Measurements from ENCODE around the gene NMT1. TPM values are rescaled to one million over a fixed set of nuclear protein-coding genes. Genes with fewer than 3 reads are reported as not detected.
A peak's percentile ranks its signal among the peaks of the same experiment; 100 is the strongest.

NMT1 gene
- total RNA-seq, 1 donor from 2014 or later = 101 TPM

DNA sequence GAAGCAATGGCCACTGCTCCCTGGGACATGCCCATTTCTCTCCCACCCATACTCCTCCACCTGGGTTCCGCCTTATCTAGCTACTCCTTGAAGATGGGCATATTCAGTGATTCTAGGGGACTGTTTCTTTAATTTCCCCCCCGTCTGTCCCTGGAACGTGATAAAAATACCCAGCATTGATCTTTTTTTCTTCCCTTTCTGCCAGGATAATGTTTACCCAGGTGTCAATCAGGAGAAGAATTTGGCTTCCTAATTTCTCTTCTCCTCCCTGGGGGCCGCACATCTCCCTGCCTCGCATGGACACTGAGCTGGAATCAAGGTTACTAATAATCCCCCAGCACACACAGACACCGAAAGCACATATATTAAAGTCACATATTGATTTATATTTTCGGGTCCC, 44.9 kb upstream of the NMT1 start:
- Histone ChIP-seq H3K9ac (no peak overlapping the region), H3K4me1 (peaks cover 21% of the 10 kb centered on the region), H2AFZ (replicated peaks) (no peak overlapping the region), H4K20me1 (ENCODE audit: low read depth) (peaks cover 18% of the 10 kb centered on the region), H3F3A (ENCODE audit: low read depth) (peaks cover 33% of the 10 kb centered on the region), H3K27ac (no peak overlapping the region), H3K36me3 (no peaks in the 10 kb centered on the region), H3K4me2 (no peak overlapping the region), H3K79me2 (ENCODE audit: low read depth) (no peaks in the 10 kb centered on the region), H3K4me3 (no peak overlapping the region), H3K27me3 (peaks cover 42% of the 10 kb centered on the region), H3K9me3 (ENCODE audit: low read depth) (no peaks in the 10 kb centered on the region)
- H3K36me3 Mint-ChIP-seq = peaks cover 2% of the 10 kb centered on the region
- no peak overlapping the region for H3K4me3 Mint-ChIP-seq
- no peak for DNase-seq (ENCODE audit: low spot score)
- peaks cover 22% of the 10 kb centered on the region for H3K27me3 Mint-ChIP-seq (ENCODE audit: insufficient read depth, low read depth)
- TF ChIP-seq EZH2phosphoT487 (IDR thresholded peaks at IDR 0.05) (no peak), EZH2 (IDR thresholded peaks at IDR 0.05) (no peak)
- TF ChIP-seq, protein P1, sequence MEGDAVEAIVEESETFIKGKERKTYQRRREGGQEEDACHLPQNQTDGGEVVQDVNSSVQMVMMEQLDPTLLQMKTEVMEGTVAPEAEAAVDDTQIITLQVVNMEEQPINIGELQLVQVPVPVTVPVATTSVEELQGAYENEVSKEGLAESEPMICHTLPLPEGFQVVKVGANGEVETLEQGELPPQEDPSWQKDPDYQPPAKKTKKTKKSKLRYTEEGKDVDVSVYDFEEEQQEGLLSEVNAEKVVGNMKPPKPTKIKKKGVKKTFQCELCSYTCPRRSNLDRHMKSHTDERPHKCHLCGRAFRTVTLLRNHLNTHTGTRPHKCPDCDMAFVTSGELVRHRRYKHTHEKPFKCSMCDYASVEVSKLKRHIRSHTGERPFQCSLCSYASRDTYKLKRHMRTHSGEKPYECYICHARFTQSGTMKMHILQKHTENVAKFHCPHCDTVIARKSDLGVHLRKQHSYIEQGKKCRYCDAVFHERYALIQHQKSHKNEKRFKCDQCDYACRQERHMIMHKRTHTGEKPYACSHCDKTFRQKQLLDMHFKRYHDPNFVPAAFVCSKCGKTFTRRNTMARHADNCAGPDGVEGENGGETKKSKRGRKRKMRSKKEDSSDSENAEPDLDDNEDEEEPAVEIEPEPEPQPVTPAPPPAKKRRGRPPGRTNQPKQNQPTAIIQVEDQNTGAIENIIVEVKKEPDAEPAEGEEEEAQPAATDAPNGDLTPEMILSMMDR (IDR thresholded peaks at IDR 0.05) = no peak
- no peak overlapping the region for H3K27ac Mint-ChIP-seq
- H3K4me1 Mint-ChIP-seq = peaks cover 41% of the 10 kb centered on the region
- H3K9me3 Mint-ChIP-seq = no peaks in the 10 kb centered on the region

DNA sequence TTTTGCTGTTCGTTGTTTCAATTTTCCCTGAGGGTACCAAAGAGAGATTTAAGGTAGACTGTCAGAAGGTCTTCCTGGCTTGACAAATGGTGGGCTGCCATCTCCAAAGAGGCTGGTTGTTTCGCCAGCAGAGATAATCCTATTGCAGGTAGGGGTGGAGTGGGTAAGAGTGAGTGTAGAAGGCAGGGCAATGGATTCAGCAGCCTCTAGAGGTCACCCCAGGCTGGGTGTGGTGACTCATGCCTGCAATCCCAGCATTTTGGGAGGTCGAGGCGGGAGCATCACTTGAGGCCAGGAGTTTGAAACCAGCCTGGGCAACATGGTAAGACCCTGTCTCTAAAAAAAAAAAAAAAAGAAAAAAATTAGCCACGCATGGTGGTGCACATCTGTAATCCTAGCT, 44.3 kb upstream of the NMT1 start:
- Histone ChIP-seq H3K4me1 (peaks cover 27% of the 10 kb centered on the region), H3K27me3 (peaks cover 48% of the 10 kb centered on the region), H3K36me3 (no peaks in the 10 kb centered on the region), H3K9me3 (ENCODE audit: low read depth) (no peaks in the 10 kb centered on the region), H3K9ac (no peak overlapping the region), H4K20me1 (ENCODE audit: low read depth) (peaks cover 24% of the 10 kb centered on the region), H3K4me2 (no peak overlapping the region), H3K79me2 (ENCODE audit: low read depth) (no peaks in the 10 kb centered on the region), H3K4me3 (no peak overlapping the region), H2AFZ (replicated peaks) (no peak overlapping the region), H3F3A (ENCODE audit: low read depth) (peaks cover 37% of the 10 kb centered on the region), H3K27ac (no peak overlapping the region)
- Mint-ChIP-seq H3K36me3 (peaks cover 2% of the 10 kb centered on the region), H3K27me3 (ENCODE audit: insufficient read depth, low read depth) (peaks cover 25% of the 10 kb centered on the region), H3K4me1 (peaks cover 44% of the 10 kb centered on the region), H3K4me3 (no peak overlapping the region), H3K9me3 (no peaks in the 10 kb centered on the region), H3K27ac (no peak overlapping the region)
- peak; percentile 41 for DNase-seq (ENCODE audit: low spot score)
- TF ChIP-seq EZH2phosphoT487 (IDR thresholded peaks at IDR 0.05) = no peak
- TF ChIP-seq, protein P1 (IDR thresholded peaks at IDR 0.05) = peak; percentile 42

GRCh38 chr17:45018514-45018847, 42.6 kb upstream of the NMT1 start:
- TF ChIP-seq EZH2phosphoT487 (IDR thresholded peaks at IDR 0.05) = no peak
- TF ChIP-seq, protein P1 (IDR thresholded peaks at IDR 0.05) = no peak
- no peak for TF ChIP-seq EZH2 (IDR thresholded peaks at IDR 0.05)
- peaks cover 47% of the 10 kb centered on the region for H3F3A ChIP-seq (ENCODE audit: low read depth)
- Mint-ChIP-seq H3K27me3 (ENCODE audit: insufficient read depth, low read depth) (peaks cover 29% of the 10 kb centered on the region), H3K9me3 (no peaks in the 10 kb centered on the region), H3K27ac (no peak overlapping the region), H3K4me1 (peaks cover 39% of the 10 kb centered on the region), H3K4me3 (peak overlapping the region; percentile 90), H3K36me3 (peaks cover 2% of the 10 kb centered on the region)
- H3K27ac ChIP-seq = no peak overlapping the region
- H3K9ac ChIP-seq = no peak overlapping the region
- H3K9me3 ChIP-seq (ENCODE audit: low read depth) = no peaks in the 10 kb centered on the region
- H3K4me3 ChIP-seq = peak overlapping the region; percentile 59
- peak overlapping the region; percentile 97 for H3K4me2 ChIP-seq
- H3K27me3 ChIP-seq = peaks cover 51% of the 10 kb centered on the region
- H4K20me1 ChIP-seq (ENCODE audit: low read depth) = peaks cover 35% of the 10 kb centered on the region
- H3K4me1 ChIP-seq = peaks cover 22% of the 10 kb centered on the region
- H3K79me2 ChIP-seq (ENCODE audit: low read depth) = no peaks in the 10 kb centered on the region
- peak overlapping the region; percentile 63 for H2AFZ ChIP-seq (replicated peaks)
- no peak for DNase-seq (ENCODE audit: low spot score)
- H3K36me3 ChIP-seq = no peaks in the 10 kb centered on the region

All from neural progenitor cell (in vitro differentiated cells).